HFF-Myc (cell line): Measurements from ENCODE around the gene SNX27.
"Not testable (repeated sequence)": the region's sequence is repeated elsewhere in the genome, so short reads cannot be mapped to it uniquely, and the experiment has no call there.

ENCODE experiments used
- DNase-seq: peaks from one replicate; pipeline ENCODE4 v3.0.0-alpha.2; 2011; ENCODE audit warnings: low read depth; ENCODE audit errors: extremely low read depth
- H3K4me3 ChIP-seq: replicated peaks from 2 replicates; pipeline ENCODE4 v1.5.1; 2011; ENCODE audit warnings: low read depth, mild to moderate bottlenecking, control low read depth, low read length
- CTCF ChIP-seq: IDR thresholded peaks from 2 replicates; pipeline ENCODE4 v1.5.1; 2012; ENCODE audit warnings: mild to moderate bottlenecking, low read depth, low read length, control low read depth; ENCODE audit errors: missing control alignments

Gene SNX27

GRCh38 chr1:151594143-151594625, 17.7 kb upstream of the SNX27 start:
- TF ChIP-seq CTCF = peak; percentile 93
- no peak overlapping the region for H3K4me3 ChIP-seq

GRCh38 chr1:151596166-151596953, 15.5 kb upstream of the SNX27 start:
- TF ChIP-seq CTCF = no peak
- H3K4me3 ChIP-seq = no peak overlapping the region
- no peak for DNase-seq

More at GRCh38 chr1:151594143-151594625, 17.7 kb upstream of the SNX27 start:
- DNase-seq = no peak

- DNase-seq, H3K4me3 ChIP-seq: not testable (repeated sequence)
Observed at GRCh38 chr1:151602550-151602949, 9.3 kb upstream of the SNX27 start.

GRCh38 chr1:151604291-151604690, 7.6 kb upstream of the SNX27 start:
- TF ChIP-seq CTCF = no peak
- DNase-seq = no peak
- H3K4me3 ChIP-seq = no peak overlapping the region

GRCh38 chr1:151606384-151606783, 5.5 kb upstream of the SNX27 start:
- no peak for DNase-seq
- H3K4me3 ChIP-seq = no peak overlapping the region
- TF ChIP-seq CTCF = no peak

- no peak for TF ChIP-seq CTCF
- no peak for DNase-seq
Observed at GRCh38 chr1:151606857-151607256, 5.0 kb upstream of the SNX27 start.

GRCh38 chr1:151610142-151610541, 1.7 kb upstream of the SNX27 start:
- H3K4me3 ChIP-seq = no peak overlapping the region
- no peak for DNase-seq
- TF ChIP-seq CTCF = no peak

More at GRCh38 chr1:151606857-151607256, 5.0 kb upstream of the SNX27 start:
- H3K4me3 ChIP-seq = no peak overlapping the region
